HG02798 (cell line): Measurements from ENCODE around the gene LRP5.

Source experiments
- ATAC-seq: cut with Tn5 transposase; IDR thresholded peaks from one replicate; pipeline ENCODE4 v1.9.1; 2021; ENCODE audit warnings: mild to moderate bottlenecking; ENCODE audit not compliant: unreplicated experiment, poor library complexity

The LRP5 gene

DNA sequence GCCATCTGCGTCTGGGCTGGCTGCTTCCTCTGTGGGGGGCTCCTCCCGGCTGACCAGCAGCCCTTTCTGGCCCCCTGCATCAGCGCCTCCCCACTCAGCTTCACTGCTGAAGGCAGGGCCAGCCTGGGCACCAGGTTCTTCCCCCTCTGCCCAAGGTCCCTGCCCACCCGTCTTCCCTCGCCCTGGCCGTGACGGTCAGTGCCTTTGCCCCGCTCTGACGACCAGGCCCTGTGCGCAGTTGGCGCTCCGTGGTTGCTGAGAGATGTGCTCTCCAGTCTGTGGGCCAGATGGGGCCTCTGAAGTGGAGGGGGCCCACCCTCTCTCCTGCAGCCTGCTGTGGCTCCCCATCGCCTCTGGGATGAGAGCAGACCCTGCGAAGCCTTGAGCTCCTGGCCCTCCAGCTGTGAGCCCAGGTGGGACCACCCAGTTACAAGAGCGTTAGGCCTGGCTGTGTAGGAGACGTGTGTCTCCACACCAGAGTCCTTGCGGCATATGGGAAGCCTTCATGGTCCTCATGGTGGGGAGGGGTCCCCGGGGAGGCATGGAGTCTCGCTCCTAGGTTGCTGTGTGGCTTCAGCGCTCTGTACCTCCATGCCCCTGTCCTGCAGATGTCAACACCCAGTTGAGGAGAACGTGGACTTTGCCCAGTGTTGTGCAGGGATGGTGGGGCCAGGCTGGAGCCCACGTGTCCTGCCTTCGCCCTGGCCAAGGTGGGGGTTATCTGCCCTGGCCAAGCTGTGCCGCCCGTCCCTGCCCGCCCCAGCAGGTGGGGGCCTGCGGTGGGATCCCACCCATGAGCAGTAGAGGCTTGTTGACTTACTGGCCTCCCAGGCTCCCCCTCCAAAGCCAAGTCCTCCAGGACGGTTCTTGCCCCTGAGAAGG is 14.2 kb downstream of the LRP5 start:
- no peak for ATAC-seq

DNA sequence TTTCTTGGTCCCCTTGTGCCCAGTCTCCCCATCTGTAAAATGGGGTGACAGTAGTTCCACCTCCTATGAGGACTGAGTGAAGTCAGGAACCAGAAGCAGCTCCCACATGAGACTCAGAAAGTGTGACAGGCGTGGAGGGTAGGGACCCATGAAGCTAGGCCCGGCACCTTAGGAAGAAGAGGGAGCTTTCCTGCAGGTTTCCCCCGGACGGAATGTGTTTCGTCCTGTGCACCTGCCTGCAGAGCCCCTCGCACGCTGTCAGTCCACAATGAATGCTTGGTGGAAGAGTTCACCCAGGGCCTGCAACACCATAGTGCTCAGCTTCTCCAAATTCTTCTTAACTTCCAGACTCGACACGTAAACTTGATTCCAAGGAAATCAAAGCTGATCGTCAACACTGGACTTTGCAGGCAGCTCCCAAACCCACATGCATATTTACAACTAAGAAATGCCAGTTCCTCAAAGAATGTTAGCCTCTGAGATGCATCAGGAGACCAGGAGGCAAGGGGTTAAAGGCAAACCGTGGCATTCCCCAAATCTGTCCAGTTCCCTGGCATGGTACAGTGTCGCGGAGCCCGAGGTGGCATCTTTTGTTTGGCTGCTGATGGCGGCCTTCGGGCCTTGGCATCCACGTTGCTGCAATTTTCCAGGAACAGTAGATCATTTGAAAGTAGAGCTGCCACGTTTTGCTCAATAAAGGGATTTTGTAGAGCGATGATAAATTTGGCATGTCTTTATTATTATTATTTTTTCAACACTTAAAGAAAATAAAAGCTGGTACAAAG is 15.4 kb downstream of the LRP5 start:
- no peak for ATAC-seq

DNA sequence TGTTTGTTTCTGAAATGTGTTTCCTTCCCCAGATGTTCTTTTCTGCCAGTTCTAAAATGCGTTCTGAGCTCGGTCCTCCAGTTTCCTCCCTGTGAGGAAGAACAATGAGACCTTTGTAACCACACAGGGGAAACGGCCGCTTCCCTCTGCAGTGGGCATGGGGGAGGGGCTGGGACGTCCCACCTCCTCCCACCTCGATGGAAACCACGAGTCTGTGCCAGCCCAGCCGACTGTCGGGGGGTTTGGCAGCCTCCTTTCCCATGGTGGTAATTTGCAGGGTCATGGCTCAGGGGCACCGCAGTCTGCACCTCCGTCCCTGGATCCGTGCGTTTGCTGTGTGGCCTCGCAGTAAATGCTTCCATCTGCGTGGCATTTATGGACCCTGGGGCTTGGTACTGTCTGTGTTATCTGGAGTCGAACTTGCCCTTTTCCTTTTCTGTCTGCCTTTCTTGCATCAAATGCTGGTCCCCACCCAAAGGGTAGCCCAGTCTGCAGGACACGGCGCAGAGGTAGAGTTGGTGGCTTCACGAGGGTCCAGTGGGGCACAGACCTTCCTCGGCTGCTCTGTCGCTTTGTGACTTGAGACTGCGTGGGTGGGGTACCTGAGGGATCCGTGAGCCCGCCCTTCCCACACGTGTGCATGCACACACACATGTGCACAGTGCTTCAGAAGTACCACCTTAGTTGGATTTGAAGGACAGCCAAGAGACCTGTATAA is 16.1 kb downstream of the LRP5 start:
- ATAC-seq: no peak

DNA sequence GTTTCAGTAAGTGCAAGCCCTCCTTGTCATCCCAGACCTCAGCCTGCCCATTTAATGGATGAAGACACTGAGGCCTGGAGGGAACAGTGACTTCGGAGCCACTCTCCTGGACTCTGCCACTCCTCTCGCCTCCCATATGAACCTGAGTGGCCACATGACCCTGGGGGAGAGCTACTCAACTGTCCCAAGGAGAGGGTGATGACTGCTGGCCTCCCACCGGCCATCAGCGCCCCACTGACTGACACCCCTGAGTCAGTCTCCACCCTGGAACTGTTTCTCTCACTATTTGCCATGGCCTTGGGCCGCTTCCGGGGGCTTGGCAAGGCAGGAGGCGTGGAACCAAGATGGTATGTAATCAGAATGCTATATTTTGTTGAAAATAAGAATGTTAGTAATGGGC is 17.1 kb downstream of the LRP5 start:
- no peak for ATAC-seq

DNA sequence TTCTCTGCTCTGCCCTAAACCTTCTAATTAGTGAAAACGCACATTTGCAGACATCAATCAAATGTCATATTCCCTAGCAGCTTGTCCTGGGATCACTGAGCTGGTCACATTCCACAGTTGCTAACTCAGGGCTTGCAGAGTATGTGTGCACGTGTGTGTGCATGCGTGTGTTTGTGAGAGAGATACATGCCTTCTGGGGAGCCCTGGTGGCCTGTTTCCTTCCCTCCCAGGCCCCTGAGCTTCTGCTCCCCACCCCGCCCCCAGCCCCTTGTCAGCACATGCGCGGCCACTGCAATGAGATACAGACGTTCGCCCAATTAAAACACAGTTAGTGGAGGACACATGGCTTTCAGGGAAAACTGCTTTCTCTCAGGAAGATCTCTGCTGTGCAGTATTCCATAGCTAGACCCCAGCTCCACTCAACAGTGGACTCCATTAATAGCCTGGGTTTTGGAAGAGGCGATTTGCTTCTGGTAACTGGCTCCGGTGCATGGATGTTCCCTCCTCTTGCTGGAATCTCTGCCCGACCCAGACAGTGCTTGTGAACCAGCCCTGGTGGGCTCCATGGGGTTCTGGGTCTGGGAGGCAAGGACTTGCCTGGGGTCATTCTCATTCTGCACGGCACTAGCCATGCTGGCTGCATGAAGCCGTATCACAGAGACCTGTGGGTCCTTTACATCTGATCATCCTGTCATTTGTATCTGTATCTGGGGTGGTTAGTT is 17.7 kb downstream of the LRP5 start:
- no peak for ATAC-seq

DNA sequence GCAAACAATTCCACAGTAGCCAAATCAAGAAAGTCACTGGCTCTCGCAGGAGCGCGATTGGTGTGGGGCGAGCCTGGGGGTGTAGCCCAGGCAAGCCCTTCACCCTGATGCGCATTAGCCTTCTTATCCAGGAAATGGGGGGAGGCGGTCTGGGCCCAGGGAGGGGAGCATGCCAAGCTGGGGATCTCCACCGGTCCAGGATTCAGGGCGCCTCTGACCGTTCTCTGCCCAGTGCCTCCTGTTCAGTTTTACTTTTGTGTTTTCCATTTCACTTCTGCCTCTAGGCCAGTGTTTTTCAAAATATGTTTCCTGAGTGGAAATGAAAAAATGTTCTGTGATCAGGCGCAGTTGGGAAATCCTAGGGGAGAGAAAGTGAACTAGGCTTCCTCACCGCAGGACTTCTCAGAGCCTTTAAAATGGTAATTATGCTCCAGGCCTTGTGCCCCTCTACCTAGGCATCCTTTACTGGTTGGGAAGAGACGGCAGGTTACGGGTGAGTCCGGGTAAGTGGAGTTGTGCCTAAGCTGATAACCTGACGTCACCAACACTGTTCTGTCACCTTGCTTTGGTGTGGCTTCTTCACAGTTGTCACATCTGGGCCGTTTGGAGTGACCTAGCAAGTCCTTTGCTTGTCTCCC is 18.4 kb downstream of the LRP5 start:
- ATAC-seq: no peak

DNA sequence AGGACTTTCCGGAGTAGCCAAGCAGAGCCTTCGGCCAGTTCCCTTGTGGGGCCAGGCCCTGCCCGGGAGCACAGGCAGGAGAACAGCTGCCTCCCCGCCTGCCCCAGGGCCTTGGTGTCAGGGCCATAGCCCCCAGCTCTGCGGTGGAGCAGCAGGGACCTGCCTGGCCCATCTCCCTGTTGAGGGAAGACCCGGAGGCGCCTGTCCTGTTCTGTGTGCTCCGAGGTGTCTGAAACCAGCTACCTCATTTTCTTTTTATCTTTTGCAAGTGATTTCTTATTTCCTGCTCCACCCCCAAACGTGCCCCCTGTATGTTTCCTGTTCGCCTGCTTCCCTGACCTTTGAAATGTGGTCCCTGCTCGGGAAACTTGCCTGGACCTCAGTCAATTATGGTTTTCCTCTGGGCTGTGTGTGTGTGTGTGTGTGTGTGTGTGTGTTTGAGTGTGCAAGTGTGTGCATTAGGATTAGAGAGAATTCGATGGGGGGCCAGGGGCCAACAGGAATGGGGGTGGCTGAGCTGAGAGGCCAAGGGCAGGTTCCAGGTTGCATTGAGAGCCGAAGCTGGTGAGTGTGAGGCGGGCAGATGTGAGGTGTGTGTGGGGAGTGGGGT is 19.1 kb downstream of the LRP5 start:
- no peak for ATAC-seq

DNA sequence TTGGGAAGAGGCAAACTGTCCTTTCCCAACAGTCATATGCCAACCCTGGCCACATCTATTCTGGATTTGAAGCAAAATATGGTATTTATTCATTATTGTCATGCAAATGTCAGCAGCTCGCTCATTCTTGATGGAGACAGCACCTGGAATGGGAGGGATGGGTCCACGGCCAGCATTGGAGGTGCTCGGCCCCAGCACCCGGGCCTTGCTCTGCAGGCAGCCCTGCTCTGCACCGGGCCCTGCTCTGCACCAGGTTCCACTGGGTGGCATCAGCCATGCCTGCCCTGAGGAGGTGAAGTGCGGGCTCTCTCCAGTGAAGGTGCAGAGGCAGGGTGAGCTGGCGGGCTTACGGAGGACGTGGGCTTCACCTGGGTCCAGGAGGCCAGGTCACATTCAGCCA is 19.8 kb downstream of the LRP5 start:
- no peak for ATAC-seq

DNA sequence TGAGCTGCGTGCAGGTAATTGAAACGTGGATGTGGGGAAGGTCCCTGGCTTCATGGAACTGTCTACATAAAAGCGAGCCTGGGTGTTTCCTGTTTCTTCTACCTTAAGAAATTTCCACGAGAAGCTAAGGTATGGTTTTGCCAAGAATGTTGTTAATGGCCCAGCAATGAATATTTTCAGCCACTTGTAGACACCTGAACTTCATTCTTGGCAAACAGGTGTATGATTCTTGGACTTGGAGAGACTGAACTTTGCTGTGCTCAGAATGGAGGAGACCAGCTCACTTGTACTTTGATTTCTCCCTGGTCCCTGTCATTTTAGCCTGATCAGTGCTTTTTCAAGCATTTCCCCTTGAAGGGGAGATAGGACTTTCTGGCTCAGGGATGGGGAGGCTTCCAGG is 20.8 kb downstream of the LRP5 start:
- ATAC-seq: no peak

DNA sequence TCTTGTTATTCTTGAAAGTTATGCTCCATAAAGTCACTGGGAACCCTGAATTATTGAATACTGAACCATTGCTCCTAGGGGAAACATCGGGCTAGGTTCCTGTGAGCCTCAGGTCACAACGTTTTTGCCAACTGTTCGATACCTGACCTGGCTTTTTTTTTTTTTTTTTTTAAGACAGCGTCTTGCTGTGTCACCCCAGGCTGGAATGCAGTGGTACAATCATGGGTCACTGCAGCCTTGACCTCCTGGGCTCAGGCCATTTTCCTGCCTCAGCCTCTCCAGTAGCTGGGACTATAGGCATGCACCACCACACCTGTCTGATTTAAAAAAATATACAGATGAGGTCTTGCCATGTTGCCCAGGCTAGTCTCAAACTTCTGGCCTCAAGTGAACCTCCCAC is 22.5 kb downstream of the LRP5 start:
- no peak for ATAC-seq

DNA sequence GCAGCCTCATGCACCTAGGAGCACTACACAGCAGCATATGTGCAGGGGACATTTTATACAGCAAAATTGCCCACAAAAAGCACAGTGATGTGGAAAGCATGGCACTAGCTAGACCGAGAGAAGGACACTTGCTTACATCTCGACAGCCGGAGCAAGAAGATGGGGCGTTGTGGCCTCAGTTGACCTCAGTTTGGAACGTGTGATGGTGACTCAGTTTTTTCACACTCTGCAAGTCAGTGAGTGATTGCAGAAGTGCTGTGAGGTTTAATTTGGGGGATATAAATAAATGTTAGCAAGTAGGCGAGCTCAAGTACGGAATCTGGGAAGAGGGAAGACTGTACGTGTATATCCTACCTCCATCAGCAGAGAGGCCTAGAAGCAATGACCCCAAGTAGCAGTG is 23.3 kb downstream of the LRP5 start:
- no peak for ATAC-seq

DNA sequence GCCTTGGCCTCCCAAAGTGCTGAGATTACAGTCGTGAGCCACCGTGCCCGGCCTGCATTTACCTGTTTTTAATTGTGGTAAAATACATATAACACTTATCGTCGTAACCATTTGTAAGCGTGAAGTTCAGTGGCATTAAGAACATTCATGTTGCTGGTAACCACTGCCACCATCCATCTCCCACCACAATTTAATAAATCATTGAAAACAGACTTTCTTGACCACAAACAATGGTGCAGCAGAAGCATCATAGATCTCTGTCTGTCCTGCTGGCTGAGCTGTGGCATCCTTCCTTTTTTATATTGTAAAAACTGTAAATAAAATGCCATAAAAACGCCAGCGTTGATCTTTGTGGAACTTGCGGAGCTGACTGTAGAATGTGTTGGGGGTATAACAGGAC is 24.3 kb downstream of the LRP5 start:
- ATAC-seq: no peak

DNA sequence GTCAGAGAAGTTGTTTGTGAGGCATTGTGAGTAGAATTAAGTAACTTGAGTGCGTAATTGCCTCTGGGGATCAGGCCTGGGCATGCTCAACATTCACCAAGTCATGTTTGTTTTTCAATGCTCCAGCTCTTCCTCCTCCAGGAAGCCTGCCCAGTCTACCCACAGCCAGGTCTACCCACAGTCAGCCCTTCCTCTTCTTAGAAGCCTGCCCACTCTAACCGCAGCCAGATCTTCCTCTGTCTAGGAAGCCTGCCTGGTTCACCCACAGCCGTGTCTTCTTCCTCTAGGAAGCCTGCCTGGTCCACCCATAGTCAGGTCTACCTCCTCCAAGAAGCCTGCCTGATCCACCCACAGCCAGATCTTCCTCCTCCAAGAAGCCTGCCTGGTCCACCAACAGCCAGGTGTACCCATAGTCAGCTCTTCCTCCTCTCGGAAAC is 25.0 kb downstream of the LRP5 start:
- no peak for ATAC-seq

DNA sequence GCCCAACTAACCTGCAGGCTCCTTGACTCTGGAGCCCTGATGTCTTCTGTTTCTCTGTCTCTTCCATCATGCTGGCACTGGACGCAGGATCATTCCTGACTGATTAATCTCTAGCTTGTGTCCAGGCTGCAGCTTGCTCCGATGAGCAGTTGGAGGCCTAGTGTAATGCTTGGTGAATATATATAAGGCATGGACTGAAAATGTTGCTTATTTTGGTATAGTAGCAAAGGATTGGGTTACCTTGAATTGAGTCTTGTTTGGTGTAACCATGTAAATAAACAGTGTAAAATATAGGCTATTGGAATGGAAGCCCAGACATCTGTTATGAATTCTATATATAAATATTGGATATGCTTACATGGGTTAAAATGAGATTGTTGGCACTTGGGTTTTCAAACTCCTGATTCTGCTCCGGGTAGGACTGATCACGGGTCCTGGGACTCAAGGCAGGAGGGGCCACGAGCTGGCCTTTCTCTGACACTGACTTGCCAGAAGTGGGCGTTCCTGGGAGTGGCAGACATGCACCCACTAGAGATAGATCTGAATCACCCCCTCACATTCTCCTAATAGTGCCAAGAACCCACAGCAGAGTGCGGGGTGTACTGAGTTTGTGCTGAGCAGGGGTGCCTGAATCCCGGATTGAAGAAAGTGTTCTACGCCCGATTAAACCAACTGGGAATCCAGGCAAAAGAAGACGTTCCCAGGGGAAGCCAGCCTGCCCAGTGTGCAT is 25.8 kb downstream of the LRP5 start:
- ATAC-seq: no peak

DNA sequence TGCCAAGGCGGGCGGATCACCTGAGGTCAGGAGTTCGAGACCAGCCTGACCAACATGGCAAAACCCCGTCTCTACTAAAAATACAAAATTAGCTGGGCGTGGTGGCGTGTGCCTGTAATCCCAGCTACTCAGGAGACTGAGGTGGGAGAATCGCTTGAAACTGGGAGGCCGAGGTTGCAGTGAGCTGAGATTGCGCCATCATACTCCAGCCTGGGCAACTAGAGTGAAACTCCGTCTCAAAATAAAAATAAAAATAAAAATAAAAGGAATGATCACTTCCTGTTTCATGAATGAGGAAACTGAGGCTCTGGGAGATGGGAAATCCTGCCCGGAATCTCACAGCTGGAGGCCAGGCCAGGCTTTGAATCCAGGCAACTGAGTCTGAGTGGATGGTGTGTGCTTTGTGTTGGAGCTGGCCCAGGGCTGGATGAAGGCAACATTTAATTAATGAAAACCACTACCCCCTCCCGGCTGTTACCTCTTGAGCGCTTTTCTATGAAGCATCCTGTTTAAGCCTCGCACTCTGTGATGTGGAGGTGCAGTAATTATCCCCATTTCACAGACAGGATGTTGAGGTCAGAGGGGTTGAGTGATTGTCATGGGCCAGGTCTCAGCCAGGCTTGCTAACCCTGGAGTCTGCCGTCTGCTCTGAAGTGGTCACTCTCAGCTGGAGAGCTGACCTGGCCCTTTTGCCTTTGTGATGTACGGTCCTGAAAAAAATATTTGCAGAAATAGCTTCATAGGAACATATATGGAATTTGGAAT is 27.8 kb downstream of the LRP5 start:
- ATAC-seq: no peak

DNA sequence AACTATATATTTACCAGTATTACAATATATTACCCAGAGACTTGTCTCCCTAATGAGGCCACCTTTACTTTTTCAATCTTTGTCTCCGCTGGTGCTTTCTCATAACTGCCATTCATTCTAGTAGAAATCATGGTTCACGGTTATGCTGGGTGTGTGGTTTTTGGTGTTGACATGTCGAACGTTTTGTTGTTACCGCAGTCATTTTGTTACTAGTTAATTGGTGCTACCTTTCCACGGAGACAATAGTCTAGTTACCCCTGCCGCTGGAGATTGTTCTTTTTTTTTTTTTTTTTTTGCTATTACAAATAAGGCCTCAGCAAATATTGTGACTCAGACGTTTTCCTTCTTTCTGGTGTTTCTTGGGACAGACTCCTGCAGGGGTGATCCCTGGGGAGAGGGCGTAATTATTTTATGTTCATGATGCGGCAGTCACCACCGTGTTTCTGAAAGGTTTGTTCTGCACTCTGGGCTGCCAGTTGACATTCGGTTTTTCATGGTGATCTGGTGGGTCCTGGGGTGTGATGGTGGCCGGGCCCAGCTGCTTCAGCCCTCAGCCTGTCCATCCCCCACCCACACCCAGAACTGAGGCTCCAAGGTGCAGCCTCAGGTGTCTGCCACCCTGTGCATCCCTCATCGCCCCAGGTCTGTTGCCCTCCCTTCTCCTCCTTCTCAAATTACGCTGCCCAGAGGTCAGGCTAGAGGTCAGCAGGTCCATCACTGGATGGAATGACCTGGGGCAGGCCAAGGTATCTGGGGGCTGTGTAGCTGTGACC is 28.6 kb downstream of the LRP5 start:
- no peak for ATAC-seq
